Measurements from ENCODE around the gene SORCS1.

SORCS1 gene

DNA sequence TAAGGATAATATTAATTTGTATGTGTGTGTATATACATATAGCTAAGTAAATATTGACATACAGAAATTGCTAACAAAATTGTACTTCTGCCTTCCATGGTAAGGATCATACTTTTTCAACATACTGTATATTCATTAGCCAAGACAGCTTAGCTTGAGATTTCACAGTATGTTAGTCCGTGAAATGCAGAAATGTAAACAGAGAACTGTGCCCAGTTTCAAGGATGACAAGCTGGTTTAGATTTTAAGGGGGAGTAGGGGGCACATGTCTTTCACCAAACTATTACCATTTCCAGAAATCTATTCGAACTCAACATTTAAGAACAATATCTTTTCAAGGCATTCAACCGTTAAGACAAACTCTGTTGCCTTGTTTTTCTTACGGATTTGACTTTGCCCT is 182.2 kb downstream of the SORCS1 start:
- no peak for DNase-seq

- no peak for DNase-seq
Observed at GRCh38 chr10:106981452-106982075, 182.9 kb downstream of the SORCS1 start.

- no peak for DNase-seq
Observed at GRCh38 chr10:106980495-106981451, 183.7 kb downstream of the SORCS1 start.

- DNase-seq = no peak
Observed at GRCh38 chr10:106978756-106979155, 185.8 kb downstream of the SORCS1 start.

DNA sequence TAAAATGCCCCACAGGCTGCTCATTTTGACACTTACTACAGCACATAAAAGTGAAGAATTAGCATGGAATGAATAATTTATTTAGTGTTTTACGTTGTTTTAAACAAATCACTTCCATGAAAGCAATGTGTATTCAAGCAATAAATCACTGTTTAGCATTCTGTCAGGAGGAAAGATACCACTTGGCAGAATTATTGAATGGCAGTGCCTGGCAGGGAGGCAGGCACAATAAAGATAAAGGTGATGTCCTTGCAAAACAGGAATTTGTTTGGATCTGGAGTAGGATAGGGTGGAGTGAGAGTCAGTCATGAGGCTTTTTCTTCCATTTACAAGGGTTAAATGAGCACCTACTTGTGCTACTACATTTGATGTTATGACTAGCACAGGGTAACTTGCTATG is 190.8 kb downstream of the SORCS1 start:
- DNase-seq = no peak

GRCh38 chr10:106973288-106973687 is 191.2 kb downstream of the SORCS1 start:
- DNase-seq = no peak

DNA sequence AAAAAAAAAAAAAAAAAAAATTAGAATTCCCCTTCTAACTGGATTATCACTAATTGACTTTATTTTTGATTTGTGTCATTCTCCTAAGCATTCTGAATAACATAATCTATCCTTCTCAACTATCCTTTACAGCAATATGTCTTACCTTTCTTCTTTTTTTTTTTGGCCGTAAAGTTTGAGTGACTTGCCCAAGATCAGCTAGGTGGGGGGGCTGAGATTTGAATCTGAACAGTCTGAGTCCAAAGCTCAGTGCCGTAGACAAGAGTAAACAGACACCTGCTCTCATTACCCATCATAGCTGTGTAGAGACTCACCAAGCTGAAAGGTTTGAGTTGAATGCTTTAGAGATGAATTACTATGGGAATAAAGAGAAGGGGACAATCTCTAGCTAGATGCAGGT is 192.1 kb downstream of the SORCS1 start:
- no peak for DNase-seq

DNA sequence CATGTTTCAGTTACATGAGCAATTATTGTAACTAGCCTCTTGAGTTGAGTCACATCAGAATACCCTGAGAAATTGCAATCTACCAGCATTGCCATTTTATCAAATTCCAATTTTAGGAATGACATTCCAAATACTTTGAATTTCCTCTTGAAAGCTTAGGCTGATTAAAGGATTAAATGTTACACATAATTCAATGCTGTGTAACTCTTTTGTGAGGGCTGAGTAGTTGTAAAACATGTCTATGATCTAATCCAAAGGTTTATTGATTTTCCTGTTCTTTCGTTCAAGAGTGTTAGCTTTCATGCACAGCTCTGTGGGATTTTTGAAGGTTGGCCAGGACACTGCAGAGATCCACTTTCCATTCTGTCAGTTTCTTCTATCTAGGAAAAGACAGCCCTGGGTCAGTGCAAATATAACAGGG is 193.1 kb downstream of the SORCS1 start:
- no peak for DNase-seq

GRCh38 chr10:106967452-106967851 is 197.1 kb downstream of the SORCS1 start:
- no peak for DNase-seq

DNA sequence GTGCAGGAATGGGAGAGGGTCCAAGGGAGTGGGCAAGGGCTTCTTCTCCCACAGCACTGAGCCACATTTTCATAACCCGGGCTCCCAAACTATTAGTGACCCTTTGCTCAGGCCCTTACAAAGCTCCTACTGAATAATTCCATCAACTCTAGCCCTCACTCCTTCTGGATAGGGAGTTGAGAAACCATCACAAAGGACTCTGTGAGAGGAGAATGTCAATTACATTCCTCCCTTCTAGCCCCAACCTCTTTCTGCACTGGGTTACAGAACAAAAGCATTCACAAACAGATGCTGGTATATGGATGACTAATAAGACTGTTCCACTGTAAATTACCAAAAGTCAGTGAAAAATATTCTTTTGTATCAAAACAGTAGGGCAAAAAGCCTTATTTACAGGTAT is 203.7 kb downstream of the SORCS1 start:
- DNase-seq = no peak

- no peak for DNase-seq
Observed at GRCh38 chr10:106959521-106959920, 205.0 kb downstream of the SORCS1 start.

DNA sequence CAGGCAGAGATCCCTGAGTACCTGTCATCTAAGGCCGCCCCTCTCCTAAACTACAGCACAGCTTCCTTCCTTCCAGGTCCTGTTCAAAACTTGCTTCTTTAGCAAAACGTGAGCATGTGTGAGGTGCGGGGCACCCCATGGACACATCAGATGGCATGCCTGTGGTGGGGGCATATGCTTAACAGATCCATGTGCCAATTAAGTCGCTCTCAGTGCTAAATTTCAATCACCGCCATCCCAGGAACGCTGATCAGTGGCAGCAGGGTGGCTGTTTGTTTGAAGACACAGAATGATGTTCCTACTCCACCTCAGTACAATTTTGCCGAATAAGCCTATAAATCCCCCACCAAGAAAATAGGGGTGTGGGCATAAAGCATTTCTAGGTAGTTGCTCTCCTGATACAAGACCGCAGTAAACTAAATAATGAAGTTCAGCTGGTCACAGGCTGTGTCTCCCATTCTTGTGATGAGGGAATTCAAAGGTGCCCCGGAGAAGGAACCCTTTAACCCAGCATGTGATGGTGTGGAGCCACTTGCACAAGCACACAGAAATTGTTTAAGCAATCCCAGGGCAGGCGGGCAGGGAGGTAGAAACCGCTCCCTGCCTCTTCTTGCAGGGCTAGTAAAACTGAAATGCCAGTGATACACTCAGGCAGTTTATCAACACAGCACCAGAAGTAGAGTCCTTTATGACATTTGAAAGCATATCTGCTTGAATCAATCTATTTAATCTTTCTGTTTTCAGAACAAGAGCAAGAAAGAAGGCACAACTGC is 205.7 kb downstream of the SORCS1 start:
- DNase-seq = no peak

GRCh38 chr10:106957823-106958588 is 206.5 kb downstream of the SORCS1 start:
- DNase-seq = no peak

DNA sequence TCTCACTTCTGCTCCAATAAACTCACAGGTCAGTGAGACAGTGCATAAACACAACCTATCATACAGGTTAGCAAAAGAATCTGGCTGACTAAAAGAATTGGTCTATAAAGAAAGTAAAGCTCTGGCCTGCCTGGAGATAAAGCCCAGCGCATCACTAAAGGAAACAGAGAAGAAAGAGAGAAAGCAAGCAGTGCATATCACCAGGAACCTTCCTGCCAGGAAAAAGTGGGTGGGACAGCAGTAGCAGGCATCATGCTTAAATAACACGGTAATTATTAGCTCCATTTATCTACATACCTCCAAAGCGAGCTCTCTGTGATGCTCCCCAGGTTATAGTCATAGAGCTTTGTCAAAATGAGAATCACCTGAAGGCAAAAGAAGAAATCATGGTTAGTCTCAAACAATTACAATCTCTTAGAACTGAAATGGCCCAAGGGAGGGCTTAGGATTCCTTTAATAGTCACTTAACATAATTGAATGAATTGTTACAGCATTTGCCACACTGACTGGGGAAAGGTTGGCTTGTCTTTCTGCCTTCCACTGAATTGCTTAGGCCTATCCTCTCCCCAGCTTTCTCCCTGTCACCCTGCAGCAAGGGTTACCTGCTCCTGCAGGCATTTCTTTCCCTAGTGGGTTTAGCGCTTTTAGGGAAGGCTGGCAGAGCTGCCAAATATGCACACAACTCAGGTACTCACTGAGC is 208.1 kb downstream of the SORCS1 start:
- no peak for DNase-seq

DNA sequence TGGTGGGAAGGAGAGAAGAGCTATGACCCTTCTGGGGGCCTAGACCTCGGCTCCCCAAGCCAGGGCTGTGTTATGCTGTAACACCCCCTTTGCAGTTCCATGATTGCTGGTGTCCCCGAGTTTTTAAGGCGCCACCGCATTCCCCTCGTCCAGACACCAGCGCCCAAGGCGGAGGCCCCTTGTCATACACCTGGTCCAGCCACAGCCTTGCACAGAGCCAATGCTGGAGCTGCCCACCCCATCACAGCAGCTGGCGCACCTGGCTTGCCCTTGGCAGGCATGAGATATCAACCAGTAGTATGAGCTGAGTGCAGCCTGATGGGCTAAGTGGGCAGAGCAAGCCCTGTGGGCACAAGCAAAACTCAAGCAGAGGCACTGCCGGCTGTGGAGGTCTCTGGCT is 209.4 kb downstream of the SORCS1 start:
- no peak for DNase-seq

- no peak for DNase-seq
Observed at GRCh38 chr10:106952033-106952432, 212.5 kb downstream of the SORCS1 start.

- DNase-seq = no peak
Observed at GRCh38 chr10:106949680-106950478, 214.6 kb downstream of the SORCS1 start.

GRCh38 chr10:106947643-106948042 is 216.9 kb downstream of the SORCS1 start:
- DNase-seq = no peak

DNA sequence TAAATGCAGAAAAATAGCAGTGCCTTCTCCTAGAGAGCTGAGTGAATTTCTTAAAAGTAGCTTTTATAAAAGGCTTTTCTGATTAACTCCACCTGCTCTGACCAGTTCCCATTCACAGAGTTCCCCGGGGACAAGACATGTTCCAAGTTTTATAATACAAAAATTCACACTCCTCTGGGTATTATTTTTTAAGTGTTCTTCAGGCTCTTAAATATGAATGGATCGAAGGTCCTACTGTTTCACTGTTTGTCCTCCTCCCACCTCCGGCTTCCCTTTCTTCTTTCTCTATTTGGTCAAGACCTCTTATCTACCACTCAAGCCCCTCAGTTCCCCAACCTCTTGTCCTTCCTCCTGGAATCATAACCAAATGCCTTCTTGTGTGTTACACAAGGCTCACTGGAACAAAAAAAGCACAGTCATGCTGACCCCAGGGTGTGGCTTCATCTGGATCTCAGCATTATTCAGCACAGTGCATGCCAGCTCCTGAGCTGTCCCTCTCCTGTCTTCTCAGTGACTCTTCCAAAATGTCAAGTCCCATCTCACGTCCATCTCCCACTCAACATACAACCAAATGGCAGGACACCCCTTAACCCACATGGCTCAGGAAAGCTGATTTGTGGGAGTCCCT is 222.4 kb downstream of the SORCS1 start:
- no peak for DNase-seq

DNA sequence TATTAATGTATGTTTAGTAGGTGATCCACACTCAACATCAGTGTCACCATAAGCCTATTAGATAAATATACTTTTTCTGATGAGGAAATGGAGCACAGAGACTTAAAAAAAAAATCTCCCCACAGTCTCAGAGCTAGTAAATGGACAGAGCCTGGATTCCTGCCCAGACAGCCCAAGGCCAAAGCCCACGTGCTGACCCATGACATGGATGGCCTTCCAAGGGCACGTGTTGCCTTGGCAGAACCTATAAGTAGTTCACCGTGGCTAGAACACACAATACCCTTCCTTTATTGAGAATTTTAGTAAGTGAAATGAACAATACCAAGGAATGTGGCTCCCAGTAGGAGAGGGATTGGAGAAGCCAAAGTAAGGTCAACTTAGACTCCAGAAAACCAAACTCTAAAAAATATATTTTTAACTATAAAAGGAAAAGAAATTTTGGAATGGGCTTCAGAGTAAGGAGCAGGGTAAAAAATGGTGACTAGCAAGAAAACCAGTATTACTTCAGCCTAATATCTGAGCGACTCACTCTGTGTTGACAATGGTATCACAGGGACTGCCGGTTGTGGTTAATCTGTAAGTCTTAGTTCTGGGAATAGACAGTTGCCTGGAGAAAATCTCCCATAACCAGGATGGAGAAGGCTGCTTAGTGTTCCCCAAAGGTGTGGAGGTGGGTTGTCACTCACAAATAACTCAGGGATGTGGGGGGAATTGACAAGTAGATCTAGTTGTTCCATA is 223.0 kb downstream of the SORCS1 start:
- DNase-seq = no peak

All from NCI-H2171 treated with DMSO at 0.1 percent for 48 hours (cell line).